Fibroblast of lung (primary cell): ENCODE measurements around the gene RWDD4.

Source experiments
- CTCF ChIP-seq, 2 donors: IDR thresholded peaks in 1 of 2; conservative IDR thresholded peaks in 1 of 2; 1 replicate in 1 of 2; 2 replicates in 1 of 2; pipeline ENCODE4 v1.5.1; 2011 to 2012; ENCODE audit warnings: low read length in 2 of 2, control low read depth in 1 of 2, inconsistent platforms in 1 of 2, low read depth in 1 of 2, mild to moderate bottlenecking in 1 of 2
- EZH2 ChIP-seq: IDR thresholded peaks from 2 replicates; pipeline ENCODE4 v1.5.1; 2012; ENCODE audit warnings: low read length, control low read depth, mild to moderate bottlenecking; ENCODE audit errors: missing control alignments

GRCh38 chr4:183624548-183624947, 34.4 kb downstream of the RWDD4 start:
- no peak for TF ChIP-seq CTCF (conservative IDR thresholded peaks at IDR 0.05 in 1 of 2, IDR thresholded peaks at IDR 0.05 in 1 of 2; ENCODE audit: low read depth in 1 of 2, low read length in 2 of 2)
- no peak for TF ChIP-seq EZH2
